IPS-15b (cell line): Measurements from ENCODE around the gene SPTAN1.

Experiments
- H3K27me3 ChIP-seq: one replicate; pipeline ENCODE4 v1.6.1; 2013; ENCODE audit warnings: low read length; ENCODE audit not compliant: control insufficient read depth, insufficient read depth
- H3K36me3 ChIP-seq: one replicate; pipeline ENCODE4 v1.6.1; 2013; ENCODE audit warnings: low read length; ENCODE audit not compliant: control insufficient read depth, insufficient read depth
- H3K4me1 ChIP-seq: one replicate; pipeline ENCODE4 v1.6.1; 2013; ENCODE audit warnings: mild to moderate bottlenecking, low read length; ENCODE audit not compliant: control insufficient read depth, insufficient read depth
- H3K4me3 ChIP-seq: one replicate; pipeline ENCODE4 v1.5.1; 2013; ENCODE audit warnings: low read depth, low read length
- H3K9ac ChIP-seq: one replicate; pipeline ENCODE4 v1.6.1; 2013; ENCODE audit warnings: low read depth, mild to moderate bottlenecking, low read length
- H3K9me3 ChIP-seq: one replicate; pipeline ENCODE4 v1.6.1; 2013; ENCODE audit warnings: mild to moderate bottlenecking, low read length; ENCODE audit not compliant: control insufficient read depth, insufficient read depth

Gene SPTAN1

DNA sequence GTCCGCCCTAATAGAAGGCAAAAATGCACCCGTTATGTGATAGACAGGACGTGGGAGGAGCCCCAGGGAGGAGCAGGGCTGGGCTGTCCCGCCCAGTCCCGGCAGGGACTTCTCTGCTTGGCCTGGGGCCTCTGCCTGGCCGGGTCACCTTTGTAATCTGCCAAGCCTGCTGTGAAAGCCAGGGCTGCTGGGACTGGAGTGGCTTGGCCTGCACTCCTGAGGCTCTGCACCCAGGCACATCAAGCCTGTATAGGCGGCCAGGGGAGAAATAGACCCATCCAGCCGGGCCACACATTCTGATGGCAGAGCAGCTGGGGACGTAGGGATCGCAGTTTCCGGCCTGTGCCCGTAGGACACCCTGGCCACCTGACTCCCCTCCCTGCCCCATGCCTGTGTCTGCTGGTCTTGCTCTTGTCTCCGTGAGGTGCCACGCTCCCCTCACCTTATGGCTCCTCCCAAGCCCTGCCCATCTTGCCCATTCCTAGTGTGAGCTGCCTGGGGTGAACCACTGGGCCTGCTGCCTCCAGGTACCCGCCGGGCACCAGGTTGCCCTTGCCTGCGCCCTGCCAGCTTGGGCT lies 76.2 kb downstream of the SPTAN1 start:
- Histone ChIP-seq H3K9me3 (no peaks in the 10 kb centered on the region), H3K4me1 (no peaks in the 10 kb centered on the region), H3K36me3 (peaks cover 67% of the 10 kb centered on the region), H3K9ac (no peak overlapping the region), H3K27me3 (no peaks in the 10 kb centered on the region), H3K4me3 (no peak overlapping the region)

DNA sequence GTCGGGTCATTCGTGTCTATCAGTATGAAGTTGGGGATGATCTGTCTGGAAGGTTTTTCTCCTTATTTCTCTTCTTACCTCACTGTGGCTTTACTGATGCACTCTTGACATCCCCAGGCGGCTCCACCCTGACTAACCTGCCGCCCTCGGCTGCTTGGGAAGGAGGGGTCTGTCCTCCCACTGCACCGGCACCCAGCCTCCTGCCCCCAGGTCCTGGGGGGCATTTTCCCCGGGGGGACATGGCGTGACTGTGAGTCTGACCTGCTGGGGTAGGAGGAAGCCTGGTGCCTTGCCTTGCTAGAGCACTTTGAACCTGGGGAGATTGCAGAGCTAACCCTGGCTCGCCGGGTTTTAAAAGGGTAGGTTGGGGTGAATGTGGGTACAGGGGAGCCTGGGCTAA lies 76.7 kb downstream of the SPTAN1 start:
- Histone ChIP-seq H3K36me3 (peaks cover 70% of the 10 kb centered on the region), H3K4me1 (no peaks in the 10 kb centered on the region), H3K9ac (no peak overlapping the region)

DNA sequence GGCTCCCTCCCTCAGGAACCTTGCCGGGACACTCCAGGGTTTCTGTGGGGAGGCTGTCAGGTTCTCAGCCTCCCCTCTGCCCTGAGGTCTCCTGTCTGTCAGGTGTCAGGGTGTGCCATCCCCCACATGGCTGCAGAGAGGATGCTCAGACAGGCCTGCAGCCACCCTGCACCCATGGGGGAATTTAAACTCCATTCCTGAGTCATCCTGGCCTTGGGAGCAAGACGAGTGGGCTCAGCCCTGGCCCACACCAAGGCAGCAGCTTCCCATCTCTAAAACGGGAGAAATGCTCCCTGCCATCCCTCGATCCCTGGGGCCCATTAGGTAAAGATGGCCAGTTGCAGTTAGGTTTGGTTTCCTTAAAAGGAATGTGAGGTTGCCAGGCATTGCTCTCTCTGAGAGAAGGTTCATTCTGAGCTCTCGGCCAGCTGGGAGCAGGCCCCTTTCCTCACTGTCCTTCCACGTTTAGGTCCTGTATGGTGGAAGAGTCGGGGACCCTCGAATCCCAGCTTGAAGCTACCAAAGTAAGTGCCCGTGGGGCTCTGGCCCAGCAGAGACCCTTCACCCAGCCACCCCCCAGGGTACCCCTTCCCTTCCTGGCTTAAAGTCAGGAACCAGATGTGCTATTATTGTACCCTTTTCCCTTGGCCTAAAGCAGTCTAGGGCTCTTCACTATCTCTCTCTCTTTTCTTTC lies 77.6 kb downstream of the SPTAN1 start:
- peak overlapping the region; percentile 13 for H3K9ac ChIP-seq
- H3K36me3 ChIP-seq, result peaks cover 70% of the 10 kb centered on the region
- H3K27me3 ChIP-seq, result no peaks in the 10 kb centered on the region
- no peaks in the 10 kb centered on the region for H3K9me3 ChIP-seq
- H3K4me1 ChIP-seq, result no peaks in the 10 kb centered on the region
- no peak overlapping the region for H3K4me3 ChIP-seq

More for the DNA sequence above, 76.7 kb downstream of the SPTAN1 start:
- H3K9me3 ChIP-seq, result no peaks in the 10 kb centered on the region
- no peak overlapping the region for H3K4me3 ChIP-seq
- H3K27me3 ChIP-seq, result no peaks in the 10 kb centered on the region

DNA sequence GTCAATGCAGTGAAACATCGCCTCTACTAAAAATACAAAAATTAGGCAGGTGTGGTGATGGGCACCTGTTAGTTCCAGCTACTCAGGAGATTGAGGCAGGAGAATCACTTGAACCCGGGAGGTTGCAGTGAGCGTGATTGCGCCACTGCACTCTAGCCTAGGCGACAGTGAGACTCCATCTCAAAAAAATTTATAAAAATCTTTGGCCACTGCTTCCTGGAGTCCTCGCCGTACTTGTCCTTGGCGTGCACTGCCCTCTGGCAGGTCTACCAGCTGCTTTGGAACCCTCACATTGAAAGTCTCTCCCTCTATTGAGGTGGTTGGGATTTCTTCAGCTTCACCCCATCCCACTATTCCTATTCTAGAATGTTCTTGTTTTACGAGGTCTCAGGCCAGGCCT lies 79.2 kb downstream of the SPTAN1 start:
- no peaks in the 10 kb centered on the region for H3K4me1 ChIP-seq

DNA sequence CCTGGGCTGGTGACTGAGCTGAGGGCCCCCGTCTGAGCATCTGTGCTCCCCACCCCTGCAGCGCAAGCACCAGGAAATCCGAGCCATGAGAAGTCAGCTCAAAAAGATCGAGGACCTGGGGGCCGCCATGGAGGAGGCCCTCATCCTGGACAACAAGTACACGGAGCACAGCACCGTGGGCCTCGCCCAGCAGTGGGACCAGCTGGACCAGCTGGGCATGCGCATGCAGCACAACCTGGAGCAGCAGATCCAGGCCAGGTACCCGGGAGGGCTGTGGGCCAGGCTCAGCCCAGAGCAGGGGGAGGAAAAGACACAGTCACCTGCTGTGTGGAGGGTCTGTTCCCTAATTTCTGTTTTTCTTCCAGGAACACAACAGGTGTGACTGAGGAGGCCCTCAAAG lies 79.7 kb downstream of the SPTAN1 start:
- no peaks in the 10 kb centered on the region for H3K27me3 ChIP-seq
- H3K9me3 ChIP-seq, result no peaks in the 10 kb centered on the region
- H3K36me3 ChIP-seq, result peaks cover 61% of the 10 kb centered on the region
- no peaks in the 10 kb centered on the region for H3K4me1 ChIP-seq
- H3K4me3 ChIP-seq, result no peak overlapping the region
- no peak overlapping the region for H3K9ac ChIP-seq

More for the DNA sequence above, 79.2 kb downstream of the SPTAN1 start:
- peaks cover 61% of the 10 kb centered on the region for H3K36me3 ChIP-seq
- no peaks in the 10 kb centered on the region for H3K9me3 ChIP-seq
- no peak overlapping the region for H3K4me3 ChIP-seq
- H3K27me3 ChIP-seq, result no peaks in the 10 kb centered on the region
- no peak overlapping the region for H3K9ac ChIP-seq

DNA sequence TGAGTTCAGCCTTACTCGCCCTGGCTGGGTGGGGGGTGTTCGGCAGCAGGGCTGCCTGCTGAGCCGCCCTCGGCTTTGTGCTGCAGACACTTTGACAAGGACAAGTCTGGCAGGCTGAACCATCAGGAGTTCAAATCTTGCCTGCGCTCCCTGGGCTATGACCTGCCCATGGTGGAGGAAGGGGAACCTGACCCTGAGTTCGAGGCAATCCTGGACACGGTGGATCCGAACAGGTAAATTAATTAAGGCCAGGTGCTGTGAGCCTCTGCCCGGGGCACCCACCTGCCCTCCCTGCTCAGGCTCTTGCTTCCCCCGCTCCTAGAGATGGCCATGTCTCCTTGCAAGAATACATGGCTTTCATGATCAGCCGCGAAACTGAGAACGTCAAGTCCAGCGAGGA lies 80.1 kb downstream of the SPTAN1 start:
- Histone ChIP-seq H3K36me3 (peaks cover 60% of the 10 kb centered on the region), H3K9me3 (no peaks in the 10 kb centered on the region)

DNA sequence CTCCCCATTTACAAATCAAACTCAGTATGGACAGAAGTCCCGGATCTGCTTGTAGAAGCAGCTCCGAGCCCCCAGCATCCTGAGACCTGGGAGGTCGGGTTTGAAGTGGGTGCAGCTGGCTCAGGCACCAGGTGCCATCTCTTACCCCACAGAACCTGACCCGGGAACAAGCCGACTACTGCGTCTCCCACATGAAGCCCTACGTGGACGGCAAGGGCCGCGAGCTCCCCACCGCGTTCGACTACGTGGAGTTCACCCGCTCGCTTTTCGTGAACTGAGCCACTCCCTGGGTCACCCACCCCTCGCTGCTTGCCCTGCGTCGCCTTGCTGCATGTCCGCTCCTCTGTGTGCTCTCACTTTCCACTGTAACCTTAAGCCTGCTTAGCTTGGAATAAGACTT lies 80.7 kb downstream of the SPTAN1 start:
- Histone ChIP-seq H3K27me3 (no peaks in the 10 kb centered on the region), H3K9me3 (no peaks in the 10 kb centered on the region), H3K9ac (no peak overlapping the region), H3K36me3 (peaks cover 61% of the 10 kb centered on the region), H3K4me3 (no peak overlapping the region), H3K4me1 (no peaks in the 10 kb centered on the region)

More for the DNA sequence above, 80.1 kb downstream of the SPTAN1 start:
- Histone ChIP-seq H3K4me1 (no peaks in the 10 kb centered on the region), H3K9ac (no peak overlapping the region), H3K27me3 (no peaks in the 10 kb centered on the region), H3K4me3 (no peak overlapping the region)

DNA sequence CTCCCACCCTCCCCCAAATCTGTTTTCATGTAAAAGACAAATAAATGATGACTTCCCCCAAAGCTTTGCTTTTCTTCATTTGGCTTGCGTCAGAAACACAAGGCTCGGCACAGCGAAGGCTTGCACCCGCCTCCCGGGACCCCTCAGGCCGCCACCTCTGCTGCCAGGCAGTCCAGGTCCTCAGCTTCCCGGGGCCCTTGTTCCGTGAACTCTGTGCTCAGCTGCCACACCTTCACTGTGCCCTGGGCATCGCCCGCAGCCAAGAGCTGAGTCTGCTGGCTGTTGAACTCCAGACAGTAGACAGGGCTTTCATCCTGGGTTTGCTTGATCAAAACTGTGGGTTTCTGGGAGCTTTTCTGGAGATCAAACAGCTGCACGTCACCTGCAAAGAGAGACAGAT lies 81.2 kb downstream of the SPTAN1 start:
- Histone ChIP-seq H3K4me1 (no peaks in the 10 kb centered on the region), H3K9me3 (no peaks in the 10 kb centered on the region), H3K9ac (no peak overlapping the region), H3K36me3 (peaks cover 56% of the 10 kb centered on the region), H3K4me3 (no peak overlapping the region), H3K27me3 (no peaks in the 10 kb centered on the region)

DNA sequence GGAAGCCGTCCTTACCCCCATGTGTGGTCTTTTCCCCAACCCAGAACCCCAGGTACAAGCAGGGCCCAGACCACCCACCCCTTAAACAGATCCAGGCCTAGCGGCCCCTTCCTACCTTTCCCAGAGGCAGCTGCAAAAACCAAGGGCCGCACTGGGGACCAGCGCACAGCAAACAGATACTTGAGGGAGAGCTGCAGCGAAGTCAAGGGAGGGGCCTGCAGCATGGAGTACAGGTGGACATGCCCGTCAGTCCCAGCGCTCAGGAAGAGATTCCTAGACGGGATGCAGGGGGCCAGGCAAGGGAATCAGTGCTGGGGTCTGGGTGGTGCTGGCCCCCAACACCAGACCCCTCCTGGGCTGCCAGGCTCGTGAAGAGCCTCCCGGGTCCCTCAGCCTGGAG lies 81.7 kb downstream of the SPTAN1 start:
- Histone ChIP-seq H3K9ac (no peak overlapping the region), H3K9me3 (no peaks in the 10 kb centered on the region), H3K4me3 (no peak overlapping the region), H3K27me3 (no peaks in the 10 kb centered on the region), H3K4me1 (no peaks in the 10 kb centered on the region), H3K36me3 (peaks cover 53% of the 10 kb centered on the region)

DNA sequence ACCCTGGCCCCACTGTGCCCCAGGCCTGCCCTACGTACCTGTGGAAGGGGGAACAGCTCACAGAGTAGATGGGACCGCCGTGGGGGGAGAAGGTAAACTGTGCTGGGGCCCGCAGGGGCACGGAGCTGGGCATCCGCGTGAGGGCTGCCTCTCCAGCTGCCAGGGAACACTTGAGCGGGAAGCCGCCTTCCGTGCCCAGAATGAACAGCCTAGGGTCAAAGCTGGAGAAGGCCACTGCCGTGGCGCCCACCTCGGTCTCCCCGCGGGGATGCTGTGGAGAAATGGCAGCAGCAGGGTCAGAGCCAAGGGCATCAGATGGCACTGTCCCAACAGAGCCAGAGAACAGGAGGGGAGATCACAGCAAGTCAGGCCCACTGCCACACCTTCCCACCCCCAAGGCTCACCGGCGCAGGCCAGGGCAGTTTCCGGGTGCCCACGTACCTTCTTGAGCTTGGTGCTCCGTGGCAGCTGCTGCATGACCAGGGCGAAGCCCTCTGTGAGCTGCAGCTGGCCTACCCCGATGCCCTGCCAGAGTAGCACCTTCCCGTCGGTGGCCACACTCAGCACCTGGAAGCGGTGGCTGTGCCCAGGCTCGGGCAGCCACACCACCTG lies 82.4 kb downstream of the SPTAN1 start:
- no peaks in the 10 kb centered on the region for H3K9me3 ChIP-seq
- no peak overlapping the region for H3K9ac ChIP-seq
- H3K36me3 ChIP-seq, result peaks cover 53% of the 10 kb centered on the region
- no peaks in the 10 kb centered on the region for H3K27me3 ChIP-seq
- H3K4me1 ChIP-seq, result no peaks in the 10 kb centered on the region
- H3K4me3 ChIP-seq, result no peak overlapping the region

DNA sequence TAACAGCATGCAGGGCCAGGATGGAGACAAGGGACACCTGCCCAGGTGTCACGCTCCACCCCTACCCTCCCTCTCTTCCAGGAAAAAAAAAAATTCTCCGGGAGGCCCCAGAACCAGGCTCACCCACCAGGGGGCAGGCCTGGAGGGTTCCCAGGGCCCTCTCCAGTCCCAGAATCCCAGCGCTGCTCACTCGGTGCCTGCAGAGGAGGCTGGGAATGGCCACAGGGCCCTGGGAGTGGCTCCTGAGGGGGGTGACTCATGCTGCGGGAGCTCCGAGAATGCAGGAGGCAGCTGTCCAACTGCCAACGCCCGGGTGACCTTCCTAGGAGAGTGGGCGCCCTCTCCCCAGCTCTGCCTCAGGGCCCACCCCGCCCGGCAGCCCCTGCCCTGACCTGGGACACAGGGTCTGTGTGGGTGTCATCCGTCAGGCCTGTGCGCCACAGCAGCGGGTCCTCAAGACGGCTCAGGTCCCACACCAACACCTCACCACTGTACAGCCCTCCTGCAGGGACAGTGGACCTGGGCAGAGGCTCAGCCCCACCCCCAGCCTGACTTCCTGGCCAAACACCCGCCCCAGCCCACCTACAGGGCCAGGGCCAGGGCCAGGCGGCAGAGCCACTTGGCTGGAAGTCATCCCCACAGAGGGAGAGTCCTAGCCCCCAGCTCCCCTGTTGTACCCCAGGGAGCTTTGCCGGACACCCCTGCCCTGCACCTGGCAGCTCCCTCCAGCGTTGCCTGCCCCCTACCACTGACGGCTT lies 83.1 kb downstream of the SPTAN1 start:
- Histone ChIP-seq H3K36me3 (peaks cover 50% of the 10 kb centered on the region), H3K4me3 (no peak overlapping the region), H3K9ac (no peak overlapping the region), H3K4me1 (no peaks in the 10 kb centered on the region), H3K27me3 (no peaks in the 10 kb centered on the region), H3K9me3 (no peaks in the 10 kb centered on the region)
